ENCODE data around the gene PSMC6.

The PSMC6 gene

DNA sequence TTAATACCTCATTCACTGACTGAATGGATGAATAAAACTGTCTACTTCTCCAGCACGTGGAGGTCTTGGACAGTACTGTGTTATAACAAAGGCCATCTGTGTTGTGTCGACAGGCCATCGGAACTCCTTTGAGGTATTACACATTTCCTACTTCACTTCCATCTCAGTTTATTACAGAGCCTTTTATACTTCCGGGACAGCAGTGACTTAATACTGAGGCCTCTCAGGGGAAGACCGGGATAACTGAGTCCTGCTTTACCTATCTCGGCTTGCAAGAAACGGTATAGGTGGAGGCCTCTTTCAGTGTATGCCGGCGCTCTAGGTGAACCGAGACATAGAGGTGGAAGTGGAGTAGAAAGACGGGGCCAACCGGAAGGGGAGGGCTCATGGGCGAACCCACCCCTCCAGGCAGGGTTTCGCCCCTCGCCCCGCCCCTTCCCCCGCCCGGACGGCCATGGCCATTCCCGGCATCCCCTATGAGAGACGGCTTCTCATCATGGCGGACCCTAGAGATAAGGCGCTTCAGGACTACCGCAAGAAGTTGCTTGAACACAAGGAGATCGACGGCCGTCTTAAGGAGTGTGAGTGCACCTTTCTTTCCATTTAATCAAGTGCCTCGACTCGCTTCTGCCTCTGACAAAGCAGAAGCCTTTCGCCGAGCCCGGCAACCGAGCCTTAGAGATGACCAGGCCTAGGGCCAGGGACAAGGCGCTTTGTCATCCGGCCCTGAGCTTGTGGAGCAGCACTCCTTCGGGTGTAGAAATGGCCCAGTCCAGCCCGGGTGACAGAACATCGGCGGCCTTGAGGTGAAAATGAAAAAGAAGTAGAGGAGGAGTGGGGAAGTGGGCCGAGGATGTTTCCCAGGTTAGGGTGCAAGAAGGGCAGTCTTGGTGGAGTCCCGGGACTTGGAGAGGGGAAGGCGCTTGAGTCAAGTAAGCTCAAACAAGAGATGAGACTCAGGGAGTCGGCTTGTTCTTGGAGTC lies at the start of gene PSMC6:
Gene PSMC6, plus strand, starts transcription at position 477 of the 983 bp plus-strand sequence. Its CDS starts 20 bp downstream, at position 497.
- DNase-seq (ENCODE audit: low read depth): no peak

DNA sequence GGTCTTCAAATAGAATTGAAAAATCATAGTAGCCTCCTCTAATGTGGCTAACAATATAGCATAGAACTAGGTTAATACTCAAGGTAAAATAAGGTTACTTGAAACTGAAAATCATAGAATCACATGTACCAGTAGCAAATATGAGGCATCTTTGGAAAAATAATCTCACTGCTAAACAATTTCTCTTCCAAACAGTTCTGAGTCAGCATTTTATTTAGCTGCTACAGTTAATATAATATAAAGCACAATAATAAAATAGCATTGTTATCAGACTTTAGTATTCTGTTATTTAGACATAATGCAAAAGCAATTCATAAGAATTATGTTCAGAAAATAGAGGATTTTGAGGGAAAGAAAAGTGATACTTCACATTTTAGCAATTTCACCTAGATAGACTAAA lies 46.7 kb upstream of the PSMC6 start:
- no peak for DNase-seq (ENCODE audit: low read depth)

DNA sequence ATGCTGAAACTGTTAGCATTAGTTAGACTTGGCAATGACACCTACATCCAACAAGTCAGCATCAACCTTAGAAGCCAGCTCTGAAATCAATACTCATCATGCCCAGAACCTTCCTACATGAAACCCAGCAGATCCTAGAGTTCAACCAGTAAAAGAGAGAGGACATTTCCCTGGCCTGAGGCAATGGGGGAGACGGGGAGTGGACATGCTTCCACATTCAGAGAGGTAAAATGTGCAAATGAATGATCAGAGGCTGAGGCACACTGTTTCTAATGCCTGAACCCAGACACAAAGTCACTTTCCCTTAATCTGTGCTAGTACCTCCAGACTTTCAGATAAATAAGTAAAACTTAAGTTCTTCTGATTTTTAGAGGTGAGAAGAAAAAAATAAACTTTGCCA lies 46.2 kb upstream of the PSMC6 start:
- DNase-seq (ENCODE audit: low read depth): no peak

DNA sequence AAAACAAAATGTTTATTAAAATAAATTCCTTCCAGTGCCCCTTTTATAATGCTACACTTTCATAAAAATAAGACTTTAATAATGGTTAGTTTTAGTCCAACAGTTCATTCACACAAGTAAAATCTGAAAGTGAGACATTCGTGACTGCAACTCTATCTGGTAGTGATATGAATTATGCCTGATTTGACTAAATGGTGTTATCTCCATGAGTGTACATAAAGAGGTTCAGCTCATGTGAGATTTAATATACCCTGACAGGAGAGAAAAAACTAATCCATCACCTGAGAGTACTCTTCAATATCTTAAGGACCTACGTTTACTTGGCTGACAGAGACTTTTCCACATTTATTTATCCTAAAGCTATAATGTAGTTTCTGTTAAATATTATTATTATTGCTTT lies 45.7 kb upstream of the PSMC6 start:
- no peak for DNase-seq (ENCODE audit: low read depth)

DNA sequence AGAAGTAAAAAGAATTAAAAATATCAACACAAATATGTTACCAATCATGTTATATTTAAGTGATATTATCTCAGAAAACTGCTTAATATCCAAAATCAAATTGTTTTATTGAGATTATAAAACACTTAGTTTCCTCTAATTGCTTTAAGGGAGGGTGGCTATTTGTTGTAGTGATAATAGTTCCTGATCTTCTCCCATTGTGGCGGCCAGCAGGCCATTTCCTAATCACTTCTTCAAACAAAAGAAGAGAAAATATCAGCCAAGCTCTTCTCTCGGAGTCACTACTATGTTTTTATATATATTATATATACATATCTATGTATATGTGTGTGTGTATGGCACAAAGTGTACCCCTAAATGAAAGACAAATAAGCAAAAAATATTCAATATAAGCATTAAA lies 43.1 kb upstream of the PSMC6 start:
- no peak for DNase-seq (ENCODE audit: low read depth)

DNA sequence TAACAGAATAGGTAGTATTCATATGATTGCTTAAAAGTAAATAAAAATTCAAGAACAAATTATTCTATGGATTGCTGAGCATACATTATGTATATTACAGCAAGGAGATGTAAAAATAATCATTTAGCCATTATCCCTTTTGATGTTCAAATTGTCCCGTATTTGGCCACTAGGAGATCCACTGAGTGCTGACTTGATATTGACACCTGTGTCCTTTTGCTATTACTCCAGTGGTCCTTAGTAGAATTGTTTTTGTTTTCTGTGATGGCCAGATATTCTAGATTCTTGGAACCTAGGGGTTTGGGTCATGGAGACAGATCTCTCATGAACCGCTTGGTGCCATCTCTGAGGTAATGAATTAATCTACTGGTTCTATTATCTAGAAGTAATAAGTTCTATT lies 28.4 kb upstream of the PSMC6 start:
- DNase-seq (ENCODE audit: low read depth): no peak

DNA sequence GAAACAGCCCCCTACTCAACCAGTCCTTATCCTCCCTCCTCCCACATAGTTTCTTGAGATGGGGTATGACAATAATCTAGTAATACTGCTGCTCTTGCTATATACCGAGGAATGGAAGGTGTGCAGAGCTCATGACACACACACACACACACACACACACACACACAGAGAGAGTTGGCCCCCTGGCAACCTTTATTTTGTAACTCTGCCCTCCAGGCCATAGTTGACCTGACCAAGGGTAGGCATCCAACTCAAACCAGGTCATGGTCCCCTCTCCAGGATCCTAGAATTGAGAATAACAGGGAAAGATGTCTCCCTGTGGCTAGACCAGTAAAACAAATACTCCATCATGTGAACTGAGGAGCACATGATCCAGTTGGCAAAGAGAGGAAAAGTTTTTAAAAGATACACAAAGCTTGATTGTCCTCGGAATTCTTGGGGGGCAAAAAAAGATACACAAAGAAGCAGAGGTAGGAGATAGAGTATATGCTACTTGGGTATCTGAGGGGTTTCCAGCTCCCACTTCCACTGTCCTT lies 22.9 kb upstream of the PSMC6 start:
- DNase-seq (ENCODE audit: low read depth): no peak

DNA sequence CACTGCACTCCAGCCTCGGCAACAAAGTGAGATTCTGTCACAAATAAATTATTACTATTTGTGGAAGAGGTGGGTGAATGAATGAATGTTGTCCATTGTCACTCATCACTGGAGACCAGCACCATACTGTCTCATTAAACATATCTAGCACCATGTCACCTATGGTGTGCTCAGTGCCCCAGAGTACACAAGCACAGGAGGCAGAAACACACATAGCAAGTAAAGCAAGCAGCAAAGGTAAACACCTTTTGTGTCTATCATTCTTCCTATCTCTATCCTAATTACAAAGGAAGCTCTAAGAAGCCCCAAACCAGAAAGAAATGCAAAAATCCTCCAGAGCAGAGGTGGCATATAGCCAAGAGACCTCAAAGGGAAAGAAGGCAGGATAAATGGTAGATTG lies 20.8 kb upstream of the PSMC6 start:
- DNase-seq (ENCODE audit: low read depth): no peak

DNA sequence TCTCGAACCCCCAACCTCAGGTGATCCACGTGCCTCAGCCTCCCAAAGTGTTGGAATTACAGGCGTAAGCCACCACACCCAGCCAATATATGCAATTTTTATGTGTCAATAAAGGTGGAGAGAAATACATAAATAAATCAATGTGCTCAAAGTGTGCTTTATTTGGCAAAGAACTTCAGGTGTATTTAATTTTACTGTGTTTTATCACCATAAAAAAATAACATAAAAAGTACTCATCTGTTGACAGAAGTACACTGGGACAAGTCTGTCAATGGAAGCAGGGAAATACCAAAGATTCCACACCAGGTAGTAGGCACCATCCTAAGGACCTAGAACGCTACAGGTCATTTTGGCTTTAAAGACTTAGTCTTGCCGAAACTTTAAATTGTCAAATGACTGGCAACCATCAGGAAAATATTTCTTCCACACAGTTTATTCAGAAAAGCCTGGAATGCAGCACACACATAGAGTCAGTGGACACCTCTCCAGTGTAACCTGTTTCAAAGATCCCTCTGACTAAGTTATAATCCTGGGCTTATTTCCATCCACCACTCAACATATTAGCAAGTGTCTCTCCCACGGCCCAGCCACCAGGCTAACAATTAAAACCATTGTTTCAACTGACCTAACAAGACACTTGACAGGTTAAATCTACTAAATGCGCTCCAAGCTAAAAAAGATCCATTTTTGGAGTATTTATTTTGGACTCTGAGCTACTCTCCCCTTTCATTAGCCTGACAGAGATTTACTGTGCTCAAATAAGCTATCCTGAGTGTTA lies 15.8 kb upstream of the PSMC6 start:
- no peak for DNase-seq (ENCODE audit: low read depth)

DNA sequence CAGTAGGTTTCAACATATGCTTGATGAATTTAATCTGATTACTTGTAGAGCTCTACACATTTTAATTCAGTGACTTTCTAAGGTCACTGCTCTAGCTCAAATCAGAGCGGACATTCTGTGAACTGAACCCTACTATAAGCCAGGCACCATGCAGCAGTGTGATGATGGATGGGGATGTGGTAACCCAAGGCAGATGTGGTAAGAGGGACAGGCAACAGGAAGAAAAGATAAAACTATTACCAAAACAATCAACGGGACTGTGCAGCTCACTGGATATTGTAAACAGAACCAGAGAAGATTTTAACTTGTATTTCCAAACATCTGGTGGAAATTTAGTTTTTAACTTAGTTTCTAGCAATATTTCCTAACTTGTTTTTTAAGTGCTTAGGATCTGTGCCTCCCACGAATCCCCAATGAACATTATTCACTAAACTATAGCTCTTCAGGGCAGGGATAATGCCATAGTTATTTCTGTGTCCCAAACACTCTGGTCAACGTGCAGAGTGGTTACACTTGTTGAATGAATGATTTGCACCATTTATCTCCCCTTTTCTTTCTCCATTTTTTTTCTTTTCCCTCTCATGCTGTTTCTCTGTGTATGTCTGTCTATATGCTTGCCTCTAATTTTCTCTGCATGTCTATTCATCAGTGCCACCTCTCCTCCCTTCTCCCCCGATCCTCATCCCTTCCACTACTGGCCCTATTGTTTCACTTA lies 14.6 kb upstream of the PSMC6 start:
- no peak for DNase-seq (ENCODE audit: low read depth)

DNA sequence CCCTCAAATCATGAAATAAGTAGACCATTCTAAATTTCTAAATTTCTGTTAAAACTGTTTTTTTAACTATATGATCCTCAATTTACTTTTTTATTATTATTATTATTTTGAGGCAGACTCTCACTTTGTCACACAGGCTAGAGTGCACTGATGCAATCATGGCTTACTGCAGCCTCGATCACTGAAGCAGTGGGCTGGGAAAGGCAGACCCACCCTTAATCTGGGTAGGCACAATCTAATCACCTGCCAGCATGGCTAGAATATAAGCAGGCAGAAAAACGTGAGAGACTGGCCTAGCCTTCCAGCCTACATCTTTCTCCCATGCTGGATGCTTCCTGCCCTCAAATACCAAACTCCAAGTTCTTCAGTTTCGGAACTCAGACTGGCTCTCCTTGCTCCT lies 14.0 kb upstream of the PSMC6 start:
- DNase-seq (ENCODE audit: low read depth): no peak

DNA sequence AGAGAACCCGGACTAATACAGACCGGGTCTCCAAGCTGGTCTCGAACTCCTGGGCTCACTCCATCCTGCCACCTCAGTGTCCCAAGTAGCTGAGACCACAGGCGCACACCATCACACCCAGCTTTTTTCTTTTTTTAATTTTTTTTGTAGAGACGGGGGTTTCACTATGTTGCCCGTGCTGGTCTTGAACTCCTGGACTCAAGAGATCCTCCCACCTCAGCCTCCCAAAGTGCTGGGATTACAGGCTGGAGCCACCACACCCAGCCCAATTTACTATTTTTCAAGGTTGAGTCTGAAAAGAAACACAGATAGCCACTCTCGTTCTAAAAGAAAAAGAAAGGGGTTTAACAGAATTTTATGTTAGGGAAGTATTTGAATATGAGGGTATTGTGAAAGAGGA lies 13.5 kb upstream of the PSMC6 start:
- DNase-seq (ENCODE audit: low read depth): no peak

DNA sequence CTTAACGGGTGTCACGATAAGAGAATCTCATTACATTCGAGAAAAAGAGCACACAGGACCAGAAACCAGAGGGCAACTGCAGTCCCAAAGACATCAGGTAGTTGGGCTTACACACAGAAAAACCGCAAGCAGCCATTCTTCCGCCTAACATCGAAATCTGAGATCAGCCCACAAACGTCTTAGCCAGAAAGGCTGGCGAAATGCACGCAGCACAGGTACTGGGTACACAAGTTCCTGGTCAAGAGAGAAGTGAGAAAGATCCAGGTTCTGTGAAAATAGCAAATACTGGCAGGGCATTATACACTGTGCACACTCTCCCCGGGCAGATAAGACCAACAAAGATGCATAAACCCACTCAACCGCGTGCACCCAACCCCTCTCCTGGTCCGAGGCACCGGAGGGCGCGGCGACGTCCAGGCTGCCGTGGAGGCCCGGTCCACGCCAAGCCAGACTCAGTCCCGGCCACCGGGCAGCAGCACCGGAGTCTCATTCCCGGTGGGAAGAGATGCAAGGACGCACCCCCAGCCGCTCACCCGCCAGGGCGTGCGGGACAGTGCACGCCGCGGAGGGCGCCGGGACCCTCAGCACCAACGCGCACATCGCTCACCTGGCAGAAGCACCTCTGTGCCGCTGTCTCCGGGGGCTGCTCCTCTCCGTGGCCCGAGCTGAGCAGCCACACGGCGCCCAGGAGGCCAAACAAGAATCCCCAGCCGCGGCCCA lies 12.1 kb upstream of the PSMC6 start:
- DNase-seq (ENCODE audit: low read depth): no peak

DNA sequence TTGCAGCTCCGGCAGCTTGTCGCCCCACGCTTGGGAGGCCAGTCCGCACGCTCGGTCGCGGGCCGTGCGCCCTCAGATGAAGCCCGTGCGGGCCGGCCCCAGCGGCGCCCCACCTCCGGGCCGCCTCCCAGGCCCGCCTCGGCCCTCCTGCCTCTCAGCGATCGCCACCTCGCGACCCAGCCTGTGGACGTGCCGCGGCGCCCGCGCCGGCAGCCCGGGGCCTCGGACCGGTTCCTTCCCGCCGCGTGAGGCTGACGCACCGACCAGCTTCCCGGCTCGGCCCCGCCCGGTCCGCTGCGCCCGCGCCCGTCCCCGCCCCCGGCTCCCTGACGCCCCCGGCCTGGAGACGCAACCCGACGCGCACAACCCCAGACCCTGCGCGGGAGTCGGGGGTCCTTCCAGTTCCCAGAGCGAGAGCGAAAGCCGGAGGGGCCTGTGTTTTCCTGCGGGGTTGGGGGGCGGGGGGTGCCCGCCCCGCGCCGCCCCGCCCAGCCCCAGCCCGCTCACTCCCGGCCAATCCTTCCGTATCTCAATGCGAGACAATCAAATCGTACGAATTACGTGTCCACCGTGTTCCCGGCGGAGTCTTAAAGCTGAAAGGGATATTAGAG lies 11.4 kb upstream of the PSMC6 start, which contains the start of gene ERO1A:
Gene ERO1A, minus strand, starts transcription at position 78 of the 611 bp plus-strand sequence. Its CDS starts 77 bp downstream, at position 1.
- DNase-seq (ENCODE audit: low read depth): no peak

DNA sequence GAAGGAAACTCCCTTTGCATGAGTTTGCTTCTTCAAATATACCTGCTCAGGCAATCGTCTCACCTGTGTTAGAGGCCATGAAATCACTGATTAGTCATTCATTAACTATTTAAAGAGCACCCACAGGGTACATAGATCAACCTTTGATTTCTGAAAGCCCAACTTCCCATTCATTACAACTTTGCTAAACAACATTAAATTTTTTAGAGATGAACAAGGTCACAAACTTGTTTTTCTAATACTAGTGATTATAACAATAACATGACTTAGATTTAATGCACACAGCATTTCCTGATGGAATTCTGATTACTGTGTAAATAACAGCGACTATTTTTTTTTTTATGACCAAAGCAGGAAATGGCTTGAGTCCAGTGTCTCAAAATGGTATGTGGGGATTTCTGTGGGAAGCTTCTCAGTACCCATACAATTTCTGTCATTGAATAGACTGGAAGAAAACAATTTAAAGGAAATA lies 6.3 kb upstream of the PSMC6 start:
- no peak for DNase-seq (ENCODE audit: low read depth)

DNA sequence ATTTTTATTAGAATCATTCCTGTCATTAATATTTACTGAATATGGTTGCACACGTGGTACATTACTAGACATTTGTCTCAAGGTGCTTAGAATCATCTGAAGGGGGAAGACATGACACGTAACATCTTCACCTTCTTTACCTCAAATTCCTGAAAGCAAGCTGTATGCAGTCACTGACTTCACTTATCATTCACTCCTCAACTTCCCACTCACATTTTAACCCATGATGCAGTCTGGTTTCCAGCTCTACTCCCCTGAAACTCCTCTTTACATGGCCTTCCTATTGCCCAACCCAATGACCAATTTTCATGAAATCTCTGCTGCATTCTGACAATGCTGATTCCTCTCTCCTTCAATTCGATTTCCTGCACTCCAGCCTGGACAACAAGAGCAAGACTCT lies 5.8 kb upstream of the PSMC6 start:
- no peak for DNase-seq (ENCODE audit: low read depth)

DNA sequence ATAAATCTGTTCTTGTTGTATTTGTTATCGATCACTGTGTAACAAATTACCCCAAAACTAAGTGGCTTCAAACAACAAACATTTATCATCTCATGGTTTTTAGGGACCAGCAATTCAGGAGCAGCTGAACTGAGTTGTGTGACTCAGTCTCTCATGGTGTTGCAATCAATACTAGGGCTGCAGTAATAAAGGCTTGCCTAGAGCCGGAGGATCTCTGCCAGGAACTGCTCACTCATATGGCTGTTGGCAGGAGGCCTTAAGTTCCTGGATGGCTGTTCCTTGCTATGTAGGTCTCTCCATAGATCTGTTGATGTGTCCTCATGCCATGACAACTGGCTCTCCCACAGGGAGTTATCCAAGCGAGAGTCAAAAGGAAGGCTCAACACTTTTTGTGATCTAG lies 3.8 kb upstream of the PSMC6 start:
- DNase-seq (ENCODE audit: low read depth): peak; percentile 84

DNA sequence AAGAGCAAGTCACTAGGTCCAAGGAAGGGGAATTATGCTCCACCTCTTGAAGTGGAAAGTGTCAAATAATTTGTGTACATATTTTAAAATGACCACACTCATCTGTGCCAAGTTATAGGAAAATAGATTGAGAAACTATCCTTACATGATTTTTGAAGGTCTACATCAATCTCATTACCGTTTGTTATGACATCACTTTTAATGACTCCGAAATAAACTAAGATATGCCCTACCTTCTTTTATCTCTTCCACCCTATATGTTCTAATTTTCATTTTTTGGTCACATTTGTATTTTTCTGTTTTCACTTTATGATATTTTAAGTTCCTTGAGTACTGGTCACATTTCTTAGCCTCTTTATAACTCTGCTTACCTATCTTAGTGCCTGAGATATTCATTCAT lies 3.3 kb upstream of the PSMC6 start:
- DNase-seq (ENCODE audit: low read depth): no peak

DNA sequence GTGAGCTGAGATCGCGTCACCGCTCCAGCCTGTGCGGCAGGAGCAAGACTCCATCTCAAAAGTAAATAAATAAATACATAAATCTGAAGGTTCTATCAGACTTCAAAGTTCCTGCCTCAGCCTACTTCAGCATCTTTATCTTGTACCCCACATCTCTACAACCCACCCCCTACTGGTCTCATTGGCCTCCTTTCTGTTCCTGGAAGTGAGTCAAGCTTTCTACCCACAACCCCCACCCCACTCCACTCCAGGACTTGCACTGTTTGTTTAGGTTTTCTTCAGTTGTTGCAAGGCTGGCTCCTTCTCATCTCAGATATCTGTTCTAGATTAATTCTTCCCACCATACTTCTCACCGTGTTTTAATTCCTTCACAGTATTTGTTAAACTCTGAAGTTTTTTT lies 714 bp upstream of the PSMC6 start:
- DNase-seq (ENCODE audit: low read depth): no peak

DNA sequence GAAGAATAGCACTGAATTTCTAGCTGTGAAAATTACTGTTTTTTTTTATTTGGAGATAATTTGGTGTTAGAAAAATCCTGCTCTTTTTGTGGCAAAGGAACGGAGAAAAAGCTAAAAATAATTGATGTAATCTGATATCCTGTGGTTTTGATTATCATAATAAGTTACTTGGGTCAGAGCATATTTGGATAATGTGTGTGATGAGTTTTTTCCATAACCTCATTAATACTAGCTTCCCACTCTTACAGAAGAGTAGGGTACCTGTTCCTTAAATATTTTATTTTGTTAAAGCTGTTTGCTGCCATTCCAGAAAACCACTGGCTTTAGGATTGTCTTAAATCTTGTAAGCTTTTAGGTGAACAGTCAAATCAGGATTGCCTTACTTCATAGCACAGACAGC lies 4.7 kb downstream of the PSMC6 start:
- DNase-seq (ENCODE audit: low read depth): no peak

DNA sequence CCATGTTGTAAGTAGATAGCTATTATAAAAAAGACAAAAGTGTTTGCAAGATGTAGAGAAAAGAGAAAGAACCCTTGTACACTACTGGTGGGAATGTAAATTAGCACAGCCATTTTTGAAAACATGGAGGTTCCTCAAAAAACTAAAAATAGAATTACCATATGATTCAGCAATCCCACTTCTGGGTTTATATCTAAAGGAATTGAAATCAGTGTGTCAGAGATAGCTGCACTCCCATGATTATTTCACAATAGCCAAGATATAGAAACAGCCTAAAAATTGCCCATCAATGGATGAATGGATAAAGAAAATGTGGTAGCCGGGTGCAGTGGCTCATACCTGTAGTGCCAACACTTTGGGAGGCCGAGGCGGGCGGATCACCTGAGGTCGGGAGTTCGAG lies 9.2 kb downstream of the PSMC6 start:
- no peak for DNase-seq (ENCODE audit: low read depth)

Data from non-pigmented ciliary epithelial cell (primary cell).